Liver (tissue), 9 donors: ENCODE measurements around the gene CDKL4. TPM values are rescaled to one million over a fixed set of nuclear protein-coding genes. Genes with fewer than 3 reads are reported as not detected.

ENCODE experiments used
- DNase-seq: peaks from one replicate; pipeline ENCODE4 v3.0.0-alpha.2; 2017; ENCODE audit warnings: low spot score
- H3K27ac ChIP-seq, 2 donors: one replicate each; pipeline ENCODE4 v1.7.0; 2013; ENCODE audit warnings: inconsistent platforms in 2 of 2, low read length in 2 of 2, control low read depth in 1 of 2, low read depth in 1 of 2, mild to moderate bottlenecking in 1 of 2
- H3K27me3 ChIP-seq, 4 donors: one replicate each; pipeline versions ENCODE4 v1.6.1 to v1.7.0; 2013; ENCODE audit warnings: low read length in 3 of 4, inconsistent platforms in 1 of 4, mild to moderate bottlenecking in 1 of 4, moderate library complexity in 1 of 4; ENCODE audit not compliant: control insufficient read depth in 4 of 4, insufficient read depth in 4 of 4
- H3K36me3 ChIP-seq, 4 donors: one replicate each; pipeline versions ENCODE4 v1.6.1 to v1.7.0; 2013; ENCODE audit warnings: low read length in 3 of 4, mild to moderate bottlenecking in 3 of 4, low read depth in 1 of 4, moderate library complexity in 1 of 4; ENCODE audit not compliant: control insufficient read depth in 4 of 4, insufficient read depth in 3 of 4
- H3K4me1 ChIP-seq, 4 donors: one replicate each; pipeline versions ENCODE4 v1.6.1 to v1.7.0; 2013; ENCODE audit warnings: low read length in 3 of 4, mild to moderate bottlenecking in 3 of 4, moderate library complexity in 1 of 4; ENCODE audit not compliant: control insufficient read depth in 4 of 4, insufficient read depth in 4 of 4
- H3K4me3 ChIP-seq, 3 donors: one replicate each; pipeline versions ENCODE4 v1.6.1 to v1.7.0; 2013; ENCODE audit warnings: low read length in 3 of 3, control low read depth in 1 of 3, low read depth in 1 of 3, mild to moderate bottlenecking in 1 of 3
- H3K9ac ChIP-seq, 2 donors: one replicate each; pipeline ENCODE4 v1.7.0; 2013; ENCODE audit warnings: low read length in 2 of 2, mild to moderate bottlenecking in 2 of 2, moderate library complexity in 2 of 2, control low read depth in 1 of 2, low read depth in 1 of 2
- H3K9me3 ChIP-seq, 4 donors: one replicate each; pipeline versions ENCODE4 v1.6.1 to v1.7.0; 2013; ENCODE audit warnings: low read length in 3 of 4; ENCODE audit not compliant: control insufficient read depth in 4 of 4
- ATF3 ChIP-seq: IDR thresholded peaks from 2 replicates; pipeline ENCODE4 v1.6.1; 2016; ENCODE audit warnings: antibody characterized with exemption
- EGR1 ChIP-seq, 2 donors: IDR thresholded peaks; 2 replicates each; pipeline ENCODE4 v1.6.1; 2016 to 2018; ENCODE audit warnings: antibody characterized with exemption in 2 of 2, low read depth in 2 of 2
- FOXA1 ChIP-seq: IDR thresholded peaks from 2 replicates; pipeline ENCODE4 v1.6.1; 2016; ENCODE audit warnings: antibody characterized with exemption
- GABPA ChIP-seq, 2 donors: IDR thresholded peaks in 1 of 2; conservative IDR thresholded peaks in 1 of 2; 2 replicates each; pipeline ENCODE4 v1.6.1; 2016; ENCODE audit warnings: antibody characterized with exemption in 2 of 2, mild to moderate bottlenecking in 1 of 2, moderate library complexity in 1 of 2
- HNF4G ChIP-seq: IDR thresholded peaks from 2 replicates; pipeline ENCODE4 v1.6.1; 2016; ENCODE audit warnings: antibody characterized with exemption
- JUND ChIP-seq, 2 donors: IDR thresholded peaks; 2 replicates each; pipeline ENCODE4 v1.6.1; 2016; ENCODE audit warnings: antibody characterized with exemption in 2 of 2
- RAD21 ChIP-seq, 2 donors: IDR thresholded peaks; 2 replicates each; pipeline ENCODE4 v1.6.1; 2016; ENCODE audit warnings: antibody characterized with exemption in 2 of 2, mild to moderate bottlenecking in 2 of 2
- REST ChIP-seq: IDR thresholded peaks from 2 replicates; pipeline ENCODE4 v1.6.1; 2016; ENCODE audit warnings: antibody characterized with exemption, mild to moderate bottlenecking
- RXRA ChIP-seq, 2 donors: IDR thresholded peaks; 2 replicates each; pipeline ENCODE4 v1.6.1; 2017 to 2018; ENCODE audit warnings: antibody characterized with exemption in 2 of 2, mild to moderate bottlenecking in 1 of 2
- SP1 ChIP-seq: IDR thresholded peaks from 2 replicates; pipeline ENCODE4 v1.6.1; 2018; ENCODE audit warnings: antibody characterized with exemption, mild to moderate bottlenecking
- TAF1 ChIP-seq: conservative IDR thresholded peaks from 2 replicates; pipeline ENCODE4 v1.6.1; 2016; ENCODE audit warnings: antibody characterized with exemption, mild to moderate bottlenecking
- YY1 ChIP-seq: IDR thresholded peaks from 2 replicates; pipeline ENCODE4 v1.6.1; 2016; ENCODE audit warnings: antibody characterized with exemption, mild to moderate bottlenecking
- WGBS: extraction: QIAGEN DNeasy Blood & Tissue Kit; methylation state at CpG from one replicate; pipeline ENCODE4 v1.1.7; 2013; 5-methylcytosine and 5-hydroxymethylcytosine counted together
- polyA plus RNA-seq, 2 donors: library from polyadenylated mRNA; stranded (reverse) in 1 of 2; unstranded in 1 of 2; fragments of 200-250 nt in 1 of 2; fragments of >200 nt in 1 of 2; fragmentation: Nextera tagmentation in 1 of 2; extraction: Ambion mirVana in 1 of 2; gene quantifications; one replicate each; pipeline versions ENCODE4 v1.2.1 to v1.2.3, GENCODE V29; 2013 to 2015
- total RNA-seq, 2 donors: library from RNA; depleted of rRNA; stranded (reverse); fragments of >200 nt; gene quantifications; one replicate each; pipeline ENCODE4 v1.2.3, GENCODE V29; 2014
- TF ChIP-seq, protein P1 (sequence below): fragments of 150-350 bp; IDR thresholded peaks from 2 replicates; pipeline ENCODE4 v1.5.1; 2017; ENCODE audit warnings: improper control_type of control experiment, low read depth, low read length; ENCODE audit not compliant: missing input control
- TF ChIP-seq, protein P2 (sequence below): IDR thresholded peaks from 2 replicates; pipeline ENCODE4 v1.6.1; 2016; ENCODE audit warnings: antibody characterized with exemption
- TF ChIP-seq, protein P3 (sequence below): IDR thresholded peaks from 2 replicates; pipeline ENCODE4 v1.6.1; 2016; ENCODE audit warnings: antibody characterized with exemption
- donor health status: healthy.
- donor health status: healthy.
- donor health status: healthy.
- donor health status: healthy.
- donor health status: healthy.

Gene CDKL4
- total and polyA plus RNA-seq, 4 donors, result 0.25 to 1.1 TPM; not detected in 2

GRCh38 chr2:39171621-39172020 lies 72.1 kb downstream of the CDKL4 start (continued):
- TF ChIP-seq, protein P1, sequence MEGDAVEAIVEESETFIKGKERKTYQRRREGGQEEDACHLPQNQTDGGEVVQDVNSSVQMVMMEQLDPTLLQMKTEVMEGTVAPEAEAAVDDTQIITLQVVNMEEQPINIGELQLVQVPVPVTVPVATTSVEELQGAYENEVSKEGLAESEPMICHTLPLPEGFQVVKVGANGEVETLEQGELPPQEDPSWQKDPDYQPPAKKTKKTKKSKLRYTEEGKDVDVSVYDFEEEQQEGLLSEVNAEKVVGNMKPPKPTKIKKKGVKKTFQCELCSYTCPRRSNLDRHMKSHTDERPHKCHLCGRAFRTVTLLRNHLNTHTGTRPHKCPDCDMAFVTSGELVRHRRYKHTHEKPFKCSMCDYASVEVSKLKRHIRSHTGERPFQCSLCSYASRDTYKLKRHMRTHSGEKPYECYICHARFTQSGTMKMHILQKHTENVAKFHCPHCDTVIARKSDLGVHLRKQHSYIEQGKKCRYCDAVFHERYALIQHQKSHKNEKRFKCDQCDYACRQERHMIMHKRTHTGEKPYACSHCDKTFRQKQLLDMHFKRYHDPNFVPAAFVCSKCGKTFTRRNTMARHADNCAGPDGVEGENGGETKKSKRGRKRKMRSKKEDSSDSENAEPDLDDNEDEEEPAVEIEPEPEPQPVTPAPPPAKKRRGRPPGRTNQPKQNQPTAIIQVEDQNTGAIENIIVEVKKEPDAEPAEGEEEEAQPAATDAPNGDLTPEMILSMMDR, result no peak

DNA sequence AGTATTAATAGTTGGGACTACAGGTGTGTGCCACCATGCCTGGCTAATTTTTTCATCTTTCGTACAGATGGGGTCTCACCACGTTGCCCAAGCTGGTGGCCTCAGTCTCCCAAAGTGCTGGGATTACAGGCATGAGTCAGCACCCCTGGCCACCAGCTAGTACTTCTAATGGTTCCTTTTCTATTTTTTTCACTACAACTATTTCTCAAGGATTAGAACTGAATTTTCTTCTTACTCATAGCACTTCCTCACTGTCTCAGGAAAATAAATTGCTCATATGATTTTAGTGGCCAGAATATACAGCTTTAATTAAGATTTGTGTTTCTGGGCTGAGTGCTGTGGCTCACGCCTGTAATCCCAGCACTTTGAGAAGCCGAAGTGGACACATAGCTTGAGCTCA lies 79.7 kb downstream of the CDKL4 start:
- Histone ChIP-seq H3K4me3 (no peak overlapping the region), H3K36me3 (no peaks in the 10 kb centered on the region), H3K9me3 (no peaks in the 10 kb centered on the region), H3K27ac (no peak overlapping the region), H3K9ac (no peak overlapping the region), H3K27me3 (no peaks in the 10 kb centered on the region), H3K4me1 (no peaks in the 10 kb centered on the region)
- TF ChIP-seq TAF1, result no peak
- TF ChIP-seq REST, result no peak
- TF ChIP-seq FOXA1, result no peak
- no peak for TF ChIP-seq GABPA (IDR thresholded peaks at IDR 0.05 in 1 of 2, conservative IDR thresholded peaks at IDR 0.05 in 1 of 2)
- TF ChIP-seq EGR1 (IDR thresholded peaks at IDR 0.05; ENCODE audit: low read depth in 2 of 2), result no peak
- no peak for TF ChIP-seq ATF3
- no peak for TF ChIP-seq HNF4G
- no peak for TF ChIP-seq RXRA (IDR thresholded peaks at IDR 0.05)
- TF ChIP-seq, protein P2, sequence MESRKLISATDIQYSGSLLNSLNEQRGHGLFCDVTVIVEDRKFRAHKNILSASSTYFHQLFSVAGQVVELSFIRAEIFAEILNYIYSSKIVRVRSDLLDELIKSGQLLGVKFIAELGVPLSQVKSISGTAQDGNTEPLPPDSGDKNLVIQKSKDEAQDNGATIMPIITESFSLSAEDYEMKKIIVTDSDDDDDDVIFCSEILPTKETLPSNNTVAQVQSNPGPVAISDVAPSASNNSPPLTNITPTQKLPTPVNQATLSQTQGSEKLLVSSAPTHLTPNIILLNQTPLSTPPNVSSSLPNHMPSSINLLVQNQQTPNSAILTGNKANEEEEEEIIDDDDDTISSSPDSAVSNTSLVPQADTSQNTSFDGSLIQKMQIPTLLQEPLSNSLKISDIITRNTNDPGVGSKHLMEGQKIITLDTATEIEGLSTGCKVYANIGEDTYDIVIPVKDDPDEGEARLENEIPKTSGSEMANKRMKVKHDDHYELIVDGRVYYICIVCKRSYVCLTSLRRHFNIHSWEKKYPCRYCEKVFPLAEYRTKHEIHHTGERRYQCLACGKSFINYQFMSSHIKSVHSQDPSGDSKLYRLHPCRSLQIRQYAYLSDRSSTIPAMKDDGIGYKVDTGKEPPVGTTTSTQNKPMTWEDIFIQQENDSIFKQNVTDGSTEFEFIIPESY, result no peak
- no peak for TF ChIP-seq SP1
- no peak for TF ChIP-seq YY1
- TF ChIP-seq, protein P3, sequence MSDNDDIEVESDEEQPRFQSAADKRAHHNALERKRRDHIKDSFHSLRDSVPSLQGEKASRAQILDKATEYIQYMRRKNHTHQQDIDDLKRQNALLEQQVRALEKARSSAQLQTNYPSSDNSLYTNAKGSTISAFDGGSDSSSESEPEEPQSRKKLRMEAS, result no peak
- TF ChIP-seq, protein P1, result no peak
- no peak for TF ChIP-seq JUND (IDR thresholded peaks at IDR 0.05)
- TF ChIP-seq RAD21 (IDR thresholded peaks at IDR 0.05), result no peak
- 88% methylated on average over 4 of the region's 4 CpGs for WGBS
- no peak for DNase-seq
